Islet precursor cell (in vitro differentiated cells): ENCODE data around the gene EXOC7.
"Not testable (repeated sequence)": the region's sequence is repeated elsewhere in the genome, so short reads cannot be mapped to it uniquely, and the experiment has no call there.

ENCODE experiments used
- DNase-seq: peaks from one replicate; pipeline ENCODE4 v3.0.0-alpha.2; 2018

Gene EXOC7

GRCh38 chr17:76072148-76072858, 31.3 kb downstream of the EXOC7 start, which contains the start of gene SRP68:
Gene SRP68, minus strand, starts transcription at chr17:76072517. Its CDS starts 26 bp downstream, at chr17:76072491.
- DNase-seq, result peak; percentile 100

GRCh38 chr17:76071531-76072147, 31.9 kb downstream of the EXOC7 start:
- no peak for DNase-seq

- no peak for DNase-seq
Measured at GRCh38 chr17:76065775-76066174, 37.8 kb downstream of the EXOC7 start.

- DNase-seq, result no peak
Measured at GRCh38 chr17:76063875-76064546, 39.6 kb downstream of the EXOC7 start.

GRCh38 chr17:76058264-76058663, 45.3 kb downstream of the EXOC7 start:
- not testable (repeated sequence) for DNase-seq

GRCh38 chr17:76056882-76057281, 46.7 kb downstream of the EXOC7 start:
- no peak for DNase-seq

- no peak for DNase-seq
Measured at GRCh38 chr17:76054112-76054476, 49.5 kb downstream of the EXOC7 start.

GRCh38 chr17:76053246-76054111, 50.1 kb downstream of the EXOC7 start:
- DNase-seq, result no peak

- no peak for DNase-seq
Measured at GRCh38 chr17:76051561-76051960, 52.0 kb downstream of the EXOC7 start.

GRCh38 chr17:76050538-76051467, 52.8 kb downstream of the EXOC7 start:
- no peak for DNase-seq

- DNase-seq, result no peak
Measured at GRCh38 chr17:76049836-76050537, 53.6 kb downstream of the EXOC7 start.

GRCh38 chr17:76049239-76049638, 54.3 kb downstream of the EXOC7 start:
- no peak for DNase-seq

- DNase-seq, result no peak
Measured at GRCh38 chr17:76048711-76049110, 54.9 kb downstream of the EXOC7 start.

GRCh38 chr17:76048025-76048605, 55.5 kb downstream of the EXOC7 start:
- no peak for DNase-seq

- DNase-seq, result no peak
Measured at GRCh38 chr17:76046064-76046463, 57.5 kb downstream of the EXOC7 start.

GRCh38 chr17:76044475-76045007, 59.0 kb downstream of the EXOC7 start:
- DNase-seq, result not testable (repeated sequence)

- DNase-seq, result not testable (repeated sequence)
Measured at GRCh38 chr17:76042868-76043267, 60.7 kb downstream of the EXOC7 start.

GRCh38 chr17:76040376-76040775, 63.2 kb downstream of the EXOC7 start:
- no peak for DNase-seq

GRCh38 chr17:76039121-76039520, 64.5 kb downstream of the EXOC7 start:
- no peak for DNase-seq

GRCh38 chr17:76038050-76038449, 65.5 kb downstream of the EXOC7 start:
- DNase-seq, result no peak
